PFSK-1 (cell line): ENCODE data around the gene SORBS2.

Experiments
- FOXP2 ChIP-seq: optimal IDR thresholded peaks from 2 replicates; pipeline ENCODE3; 2011; ENCODE audit warnings: borderline replicate concordance, control low read depth, inconsistent platforms; ENCODE audit not compliant: insufficient read depth; ENCODE audit errors: extremely low read length, extremely low read depth
- POLR2AphosphoS5 ChIP-seq: IDR thresholded peaks from 2 replicates; pipeline ENCODE4 v1.6.1; 2012; ENCODE audit warnings: low read depth, mild to moderate bottlenecking, control low read depth, low read length, moderate library complexity
- REST ChIP-seq, 2 experiments: IDR thresholded peaks; 2 replicates each; pipeline versions ENCODE4 v1.6.1 to v1.8.0; 2011 to 2012; ENCODE audit warnings: low read depth in 2 of 2, low read length in 2 of 2, control low read depth in 1 of 2, inconsistent platforms in 1 of 2, mild to moderate bottlenecking in 1 of 2, moderate library complexity in 1 of 2; ENCODE audit not compliant: insufficient read depth in 1 of 2
- SIN3A ChIP-seq: IDR thresholded peaks from 2 replicates; pipeline ENCODE4 v1.6.1; 2012; ENCODE audit warnings: mild to moderate bottlenecking, low read length, moderate library complexity, borderline replicate concordance; ENCODE audit not compliant: insufficient read depth
- TAF1 ChIP-seq: IDR thresholded peaks from 2 replicates; pipeline ENCODE4 v1.6.1; 2012; ENCODE audit warnings: low read length, control low read depth, borderline replicate concordance; ENCODE audit not compliant: insufficient read depth

The SORBS2 gene

GRCh38 chr4:185805262-185805802 is 6.7 kb downstream of the SORBS2 start:
- TF ChIP-seq REST (IDR thresholded peaks at IDR 0.05; ENCODE audit: insufficient read depth in 1 of 2, low read depth in 2 of 2, low read length in 2 of 2) (no peak), TAF1 (no peak), FOXP2 (no peak), POLR2AphosphoS5 (no peak), SIN3A (no peak)

GRCh38 chr4:185803022-185803421 is 9.0 kb downstream of the SORBS2 start:
- TF ChIP-seq FOXP2 (no peak), SIN3A (no peak), REST (IDR thresholded peaks at IDR 0.05; ENCODE audit: insufficient read depth in 1 of 2, low read depth in 2 of 2, low read length in 2 of 2) (no peak), POLR2AphosphoS5 (no peak), TAF1 (no peak)

- no peak for TF ChIP-seq REST (IDR thresholded peaks at IDR 0.05; ENCODE audit: insufficient read depth in 1 of 2, low read depth in 2 of 2, low read length in 2 of 2)
- no peak for TF ChIP-seq SIN3A
- no peak for TF ChIP-seq TAF1
- no peak for TF ChIP-seq FOXP2
These were observed 10.5 kb downstream of the SORBS2 start for GRCh38 chr4:185801471-185801870.

GRCh38 chr4:185800266-185800945 is 11.6 kb downstream of the SORBS2 start:
- TF ChIP-seq FOXP2 (no peak), REST (IDR thresholded peaks at IDR 0.05; ENCODE audit: insufficient read depth in 1 of 2, low read depth in 2 of 2, low read length in 2 of 2) (no peak), TAF1 (no peak), SIN3A (no peak), POLR2AphosphoS5 (no peak)
